ENCODE measurements around the gene MTFR2. TPM values are rescaled to one million over a fixed set of nuclear protein-coding genes. Genes with fewer than 3 reads are reported as not detected.

MTFR2 gene
- polyA plus RNA-seq, 3 donors: 0.41 to 0.79 (median 0.60) TPM

DNA sequence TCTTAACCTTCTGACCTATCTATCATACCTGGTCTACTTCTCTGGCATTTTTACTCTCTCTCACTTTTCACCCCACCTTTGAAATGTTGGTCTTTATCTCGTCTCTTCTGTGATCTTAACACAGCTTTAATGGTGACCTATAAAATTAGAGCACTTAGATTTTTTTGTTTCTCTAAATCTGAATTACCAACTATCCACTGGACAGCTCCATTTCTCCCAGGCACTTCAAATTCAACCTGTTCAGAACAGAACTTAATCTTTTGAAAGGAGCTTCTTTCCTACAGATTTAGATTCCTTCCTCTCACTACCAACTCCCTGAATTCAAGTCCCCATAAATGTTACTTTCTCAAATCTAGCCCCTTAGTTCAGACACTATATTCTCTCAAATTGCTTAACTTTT lies 15.0 kb upstream of the MTFR2 start:
- no peak overlapping the region for H3K27ac Mint-ChIP-seq
- TF ChIP-seq, protein P1, sequence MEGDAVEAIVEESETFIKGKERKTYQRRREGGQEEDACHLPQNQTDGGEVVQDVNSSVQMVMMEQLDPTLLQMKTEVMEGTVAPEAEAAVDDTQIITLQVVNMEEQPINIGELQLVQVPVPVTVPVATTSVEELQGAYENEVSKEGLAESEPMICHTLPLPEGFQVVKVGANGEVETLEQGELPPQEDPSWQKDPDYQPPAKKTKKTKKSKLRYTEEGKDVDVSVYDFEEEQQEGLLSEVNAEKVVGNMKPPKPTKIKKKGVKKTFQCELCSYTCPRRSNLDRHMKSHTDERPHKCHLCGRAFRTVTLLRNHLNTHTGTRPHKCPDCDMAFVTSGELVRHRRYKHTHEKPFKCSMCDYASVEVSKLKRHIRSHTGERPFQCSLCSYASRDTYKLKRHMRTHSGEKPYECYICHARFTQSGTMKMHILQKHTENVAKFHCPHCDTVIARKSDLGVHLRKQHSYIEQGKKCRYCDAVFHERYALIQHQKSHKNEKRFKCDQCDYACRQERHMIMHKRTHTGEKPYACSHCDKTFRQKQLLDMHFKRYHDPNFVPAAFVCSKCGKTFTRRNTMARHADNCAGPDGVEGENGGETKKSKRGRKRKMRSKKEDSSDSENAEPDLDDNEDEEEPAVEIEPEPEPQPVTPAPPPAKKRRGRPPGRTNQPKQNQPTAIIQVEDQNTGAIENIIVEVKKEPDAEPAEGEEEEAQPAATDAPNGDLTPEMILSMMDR (IDR thresholded peaks at IDR 0.05): no peak
- intact Hi-C loops (cut with micrococcal nuclease): loop anchor here in 1 of 2 donors (10.0 kb wide), 1 partner anchor 1080 kb away; the partner anchor contains the start of gene MYB
- no peak overlapping the region for H3K4me3 Mint-ChIP-seq
- Histone ChIP-seq H3K4me2 (replicated peaks; ENCODE audit: extremely low read depth, low read length, poor library complexity, severe bottlenecking) (no peak overlapping the region), H3K9me3 (replicated peaks in 1 of 2; ENCODE audit: control insufficient read depth in 1 of 2, insufficient read depth in 1 of 2, low read length in 2 of 2) (no peaks in the 10 kb centered on the region), H3K4me1 (ENCODE audit: control insufficient read depth in 1 of 2, insufficient read depth in 2 of 2, low read length in 2 of 2) (no peaks in the 10 kb centered on the region), H3K79me2 (ENCODE audit: insufficient read depth, low read length) (peaks cover 83% of the 10 kb centered on the region), H3K27me3 (ENCODE audit: control insufficient read depth in 2 of 2, insufficient read depth in 2 of 2, low read length in 2 of 2) (no peaks in the 10 kb centered on the region), H2AFZ (ENCODE audit: insufficient read depth, low read depth, low read length, poor library complexity, severe bottlenecking) (no peak overlapping the region), H3K4me3 (replicated peaks in 1 of 3; ENCODE audit: low read depth in 2 of 3, low read length in 3 of 3) (no peak overlapping the region), H4K20me1 (ENCODE audit: insufficient read depth, low read length) (peaks cover 100% of the 10 kb centered on the region), H3K9ac (ENCODE audit: insufficient read depth, low read length, poor library complexity, severe bottlenecking) (no peak overlapping the region), H3K27ac (ENCODE audit: low read depth in 1 of 2, low read length in 2 of 2) (no peak overlapping the region), H3K36me3 (replicated peaks in 1 of 2; ENCODE audit: control insufficient read depth in 1 of 2, insufficient read depth in 2 of 2, low read length in 2 of 2) (peaks cover 98 to 100% of the 10 kb centered on the region in 2 donors)
- H3K36me3 Mint-ChIP-seq: peaks cover 82 to 90% of the 10 kb centered on the region in 2 donors
- no peaks in the 10 kb centered on the region for H3K9me3 Mint-ChIP-seq
- H3K27me3 Mint-ChIP-seq (ENCODE audit: low read depth in 3 of 3): no peaks in the 10 kb centered on the region
- no CpG with 5 or more reads among the region's 1 CpG for WGBS (ENCODE audit: insufficient coverage)
- no peak for DNase-seq
- H3K4me1 Mint-ChIP-seq: peaks cover 2% of the 10 kb centered on the region

DNA sequence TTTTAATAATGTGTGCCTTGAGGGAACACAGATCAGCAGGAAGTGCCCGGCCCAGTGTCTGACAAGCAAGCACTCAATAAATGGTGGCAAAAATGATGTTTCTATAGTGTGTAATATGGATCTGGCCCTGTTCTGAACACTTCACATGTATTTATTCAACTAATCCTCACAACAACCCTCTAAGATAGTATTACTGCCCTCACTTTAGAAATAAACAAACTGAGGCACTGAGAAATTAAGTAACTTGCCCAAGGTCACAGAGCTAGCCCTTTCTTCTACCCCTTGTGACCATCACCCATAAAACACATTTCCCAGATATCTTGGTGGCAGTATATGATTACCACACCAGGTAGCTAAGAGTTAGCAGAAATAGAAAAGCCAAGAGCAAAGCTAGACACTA lies 12.8 kb upstream of the MTFR2 start:
- no peak overlapping the region for H3K4me3 ChIP-seq (replicated peaks in 1 of 3; ENCODE audit: low read depth in 2 of 3, low read length in 3 of 3)
- intact Hi-C loops (cut with micrococcal nuclease): loop anchor here in 1 of 2 donors (10.0 kb wide), 1 partner anchor 1078 kb away; the partner anchor contains the start of gene MYB
- Mint-ChIP-seq H3K27ac (peak overlapping the region in 2 of 7 donors; percentile 10 to 43), H3K4me1 (peaks cover 2% of the 10 kb centered on the region), H3K9me3 (no peaks in the 10 kb centered on the region), H3K36me3 (peaks cover 83 to 90% of the 10 kb centered on the region in 2 donors), H3K4me3 (no peak overlapping the region), H3K27me3 (ENCODE audit: low read depth in 3 of 3) (no peaks in the 10 kb centered on the region)
- H3K27ac ChIP-seq (ENCODE audit: low read depth in 1 of 2, low read length in 2 of 2): peak overlapping the region in 1 of 2 donors; percentile 6
- no peaks in the 10 kb centered on the region for H3K9me3 ChIP-seq (replicated peaks in 1 of 2; ENCODE audit: control insufficient read depth in 1 of 2, insufficient read depth in 1 of 2, low read length in 2 of 2)
- H3K4me1 ChIP-seq (ENCODE audit: control insufficient read depth in 1 of 2, insufficient read depth in 2 of 2, low read length in 2 of 2): no peaks in the 10 kb centered on the region
- H3K36me3 ChIP-seq (replicated peaks in 1 of 2; ENCODE audit: control insufficient read depth in 1 of 2, insufficient read depth in 2 of 2, low read length in 2 of 2): peaks cover 98 to 100% of the 10 kb centered on the region in 2 donors
- H3K9ac ChIP-seq (ENCODE audit: insufficient read depth, low read length, poor library complexity, severe bottlenecking): no peak overlapping the region
- H3K27me3 ChIP-seq (ENCODE audit: control insufficient read depth in 2 of 2, insufficient read depth in 2 of 2, low read length in 2 of 2): no peaks in the 10 kb centered on the region
- H4K20me1 ChIP-seq (ENCODE audit: insufficient read depth, low read length): peaks cover 99% of the 10 kb centered on the region
- WGBS (ENCODE audit: insufficient coverage): no CpG with 5 or more reads among the region's 1 CpG
- H3K4me2 ChIP-seq (replicated peaks; ENCODE audit: extremely low read depth, low read length, poor library complexity, severe bottlenecking): no peak overlapping the region
- no peak for DNase-seq
- TF ChIP-seq, protein P1 (IDR thresholded peaks at IDR 0.05): no peak
- peaks cover 69% of the 10 kb centered on the region for H3K79me2 ChIP-seq (ENCODE audit: insufficient read depth, low read length)
- no peak overlapping the region for H2AFZ ChIP-seq (ENCODE audit: insufficient read depth, low read depth, low read length, poor library complexity, severe bottlenecking)
